ENCODE data around the gene TRAF2.

The TRAF2 gene

DNA sequence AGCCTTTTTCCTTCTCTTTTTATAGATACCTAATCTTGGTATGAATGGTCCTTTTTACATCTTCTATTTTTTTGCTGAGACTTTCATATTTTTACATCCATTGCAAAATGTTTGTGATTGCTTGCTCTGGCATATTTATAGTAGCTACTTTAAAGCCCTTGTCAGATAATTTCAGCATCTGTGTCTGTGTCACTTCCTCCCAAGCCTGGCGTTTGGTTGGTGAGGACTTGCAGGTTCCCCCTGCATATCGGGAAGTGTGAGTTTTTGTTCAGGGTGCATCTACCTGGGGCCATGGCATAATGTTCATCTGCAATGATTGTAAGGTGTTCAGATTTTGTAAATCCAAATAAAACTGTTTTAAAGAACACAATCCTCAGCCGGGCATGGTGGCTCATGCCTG lies 49.3 kb downstream of the TRAF2 start:
- CTCF ChIA-PET = no interaction called here
- TF ChIP-seq, protein P1, sequence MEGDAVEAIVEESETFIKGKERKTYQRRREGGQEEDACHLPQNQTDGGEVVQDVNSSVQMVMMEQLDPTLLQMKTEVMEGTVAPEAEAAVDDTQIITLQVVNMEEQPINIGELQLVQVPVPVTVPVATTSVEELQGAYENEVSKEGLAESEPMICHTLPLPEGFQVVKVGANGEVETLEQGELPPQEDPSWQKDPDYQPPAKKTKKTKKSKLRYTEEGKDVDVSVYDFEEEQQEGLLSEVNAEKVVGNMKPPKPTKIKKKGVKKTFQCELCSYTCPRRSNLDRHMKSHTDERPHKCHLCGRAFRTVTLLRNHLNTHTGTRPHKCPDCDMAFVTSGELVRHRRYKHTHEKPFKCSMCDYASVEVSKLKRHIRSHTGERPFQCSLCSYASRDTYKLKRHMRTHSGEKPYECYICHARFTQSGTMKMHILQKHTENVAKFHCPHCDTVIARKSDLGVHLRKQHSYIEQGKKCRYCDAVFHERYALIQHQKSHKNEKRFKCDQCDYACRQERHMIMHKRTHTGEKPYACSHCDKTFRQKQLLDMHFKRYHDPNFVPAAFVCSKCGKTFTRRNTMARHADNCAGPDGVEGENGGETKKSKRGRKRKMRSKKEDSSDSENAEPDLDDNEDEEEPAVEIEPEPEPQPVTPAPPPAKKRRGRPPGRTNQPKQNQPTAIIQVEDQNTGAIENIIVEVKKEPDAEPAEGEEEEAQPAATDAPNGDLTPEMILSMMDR (conservative IDR thresholded peaks at IDR 0.05; ENCODE audit: low read depth) = no peak
- DNase-seq (ENCODE audit: low spot score) = no peak
- POLR2A ChIA-PET (ENCODE audit: low non-redundant PET) = no interaction called here
- 0 out of 2 replicates have a peak overlapping the region, but pooled peaks have one; percentile 6 for H3K27ac ChIP-seq

DNA sequence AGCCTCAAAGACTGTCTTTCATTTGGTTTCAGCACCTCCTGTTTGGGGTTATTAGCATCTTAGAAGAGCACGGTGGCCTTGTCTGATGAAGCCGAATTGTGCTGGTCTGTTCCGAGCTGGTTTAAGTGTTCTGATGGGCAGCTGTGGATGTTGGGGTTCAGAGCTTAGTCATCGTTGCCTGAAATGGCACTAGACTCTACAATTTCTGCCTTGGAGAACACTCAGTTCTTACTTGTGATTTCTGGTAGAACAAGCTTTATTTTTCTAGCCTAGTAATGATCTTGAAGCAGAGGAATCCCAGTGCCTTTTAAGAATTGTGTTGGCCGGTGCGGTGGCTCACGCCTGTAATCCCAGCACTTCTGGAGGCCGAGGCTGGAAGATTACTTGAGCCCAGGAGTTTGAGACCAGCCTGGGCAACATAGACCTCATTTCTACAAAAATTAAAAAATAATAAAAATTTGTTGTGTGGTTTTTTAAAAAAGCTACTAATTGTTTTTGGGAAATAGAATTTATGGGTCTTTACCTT lies 50.4 kb downstream of the TRAF2 start:
- ChIA-PET POLR2A (ENCODE audit: low non-redundant PET) (no interaction called here), CTCF (interaction anchor here (1.2 to 1.3 kb wide), 3 partner anchors 93 to 148 kb away, joined by 3 read pairs; no protein-coding TSS in a partner anchor)
- peak overlapping the region; percentile 89 for H3K27ac ChIP-seq
- TF ChIP-seq, protein P1 (conservative IDR thresholded peaks at IDR 0.05; ENCODE audit: low read depth) = no peak
- DNase-seq (ENCODE audit: low spot score) = no peak

DNA sequence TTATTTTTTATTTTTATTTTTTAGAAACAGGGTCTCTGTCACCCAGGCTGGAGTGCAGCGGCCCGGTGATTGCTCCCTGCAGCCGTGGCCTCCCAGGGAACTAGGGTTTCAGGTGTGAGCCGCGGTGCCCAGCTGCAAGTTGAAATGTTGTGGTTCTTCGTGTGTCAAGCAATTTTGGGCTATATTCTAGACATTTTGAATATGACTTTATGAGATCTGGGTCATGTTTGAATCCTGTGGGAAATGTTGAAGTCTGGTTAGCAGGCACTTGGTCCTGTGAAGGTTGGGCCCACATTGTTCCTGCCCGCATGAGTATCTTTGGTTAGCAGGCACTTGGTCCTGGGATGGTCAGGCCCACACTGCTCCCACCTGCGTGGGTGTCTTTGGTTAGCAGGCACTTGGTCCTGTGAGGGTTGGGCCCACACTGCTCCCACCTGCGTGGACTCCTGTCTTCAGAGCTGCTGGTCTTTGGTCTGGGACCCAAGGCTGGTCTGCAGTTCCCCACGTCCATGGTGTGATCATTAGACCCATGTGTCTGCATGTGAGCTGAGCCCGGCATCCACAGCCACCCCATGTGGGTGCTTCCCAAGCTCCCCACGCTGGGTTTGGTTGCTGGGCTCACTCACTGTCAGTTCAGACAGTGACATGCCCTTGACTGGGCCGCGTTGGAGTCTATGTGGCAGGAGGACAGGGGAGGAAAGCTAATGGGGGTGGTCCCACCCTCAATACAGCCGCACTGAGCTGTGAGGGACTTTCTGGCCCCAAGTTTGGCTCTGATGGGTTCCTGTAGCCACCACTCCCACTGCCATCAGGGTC lies 51.1 kb downstream of the TRAF2 start:
- ChIA-PET POLR2A (ENCODE audit: low non-redundant PET) (interaction anchor here (0.5 kb wide), 1 partner anchor 51 kb away, joined by 3 read pairs; the partner anchor contains the start of gene TRAF2), CTCF (interaction anchor here (1.1 to 1.3 kb wide), 4 partner anchors 11 to 149 kb away, joined by 3 to 4 read pairs (median 3); no protein-coding TSS in a partner anchor)
- TF ChIP-seq, protein P1 (conservative IDR thresholded peaks at IDR 0.05; ENCODE audit: low read depth) = no peak

DNA sequence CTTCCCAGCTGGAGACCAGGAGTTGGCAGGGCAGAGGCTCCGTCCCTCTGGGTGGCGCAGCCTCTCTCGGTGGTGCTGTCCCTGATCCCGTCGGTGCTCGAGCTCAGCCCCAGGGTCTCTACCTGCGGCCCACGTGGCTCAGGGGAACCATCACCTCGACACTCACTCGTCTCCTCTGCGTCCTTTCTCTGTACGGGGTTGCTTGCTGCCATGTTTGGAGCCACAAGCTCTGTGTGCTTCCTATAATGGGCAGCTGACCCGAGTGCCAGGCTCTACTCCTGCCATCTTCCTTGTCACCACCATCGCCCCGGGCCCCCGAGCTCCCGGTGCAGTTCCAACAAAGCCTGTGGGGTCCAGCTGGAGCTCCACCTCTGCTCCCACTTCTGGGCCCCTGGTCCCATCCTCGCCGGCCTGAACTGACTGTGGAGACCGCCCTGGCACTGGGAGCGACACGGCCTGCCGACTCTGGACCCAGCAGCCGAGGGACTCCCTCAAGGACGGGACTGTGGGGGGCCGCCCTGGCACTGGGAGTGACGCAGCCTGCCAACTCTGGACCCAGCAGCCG lies 53.2 kb downstream of the TRAF2 start:
- peak overlapping the region; percentile 89 for H3K27ac ChIP-seq
- no peak for DNase-seq (ENCODE audit: low spot score)
- ChIA-PET POLR2A (ENCODE audit: low non-redundant PET) (no interaction called here), CTCF (interaction anchor here (0.7 to 1.2 kb wide), 3 partner anchors 8 to 251 kb away, joined by 3 to 4 read pairs (median 3); partner anchors contain the start of gene AJM1)
- TF ChIP-seq, protein P1 (conservative IDR thresholded peaks at IDR 0.05; ENCODE audit: low read depth) = no peak

More for the DNA sequence above, 51.1 kb downstream of the TRAF2 start:
- no peak for DNase-seq (ENCODE audit: low spot score)
- H3K27ac ChIP-seq = peak overlapping the region; percentile 89

DNA sequence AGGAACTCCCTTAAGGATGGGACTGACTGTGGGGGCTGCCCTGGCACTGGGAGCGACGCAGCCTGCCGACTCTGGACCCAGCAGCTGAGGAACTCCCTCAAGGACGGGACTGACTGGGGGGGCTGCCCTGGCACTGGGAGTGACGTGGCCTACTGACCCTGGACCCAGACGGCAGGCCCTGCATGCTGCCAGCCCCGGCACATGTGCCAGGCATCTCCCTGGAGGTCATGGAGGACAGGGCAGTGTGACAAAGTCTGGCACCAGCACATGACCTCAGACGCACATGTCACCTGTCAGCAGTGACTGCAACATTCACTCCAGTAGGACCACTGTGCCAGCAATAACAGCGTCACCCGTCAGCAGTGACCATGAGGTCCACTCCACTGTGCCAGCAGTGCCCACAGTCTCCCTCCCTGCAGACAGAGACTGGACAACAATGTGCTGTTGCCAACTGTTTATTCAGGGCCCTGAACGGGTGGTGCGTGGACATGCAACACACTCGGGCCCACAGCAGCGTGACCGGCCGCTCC lies 53.7 kb downstream of the TRAF2 start:
- TF ChIP-seq, protein P1 (conservative IDR thresholded peaks at IDR 0.05; ENCODE audit: low read depth) = no peak
- no peak for DNase-seq (ENCODE audit: low spot score)
- POLR2A ChIA-PET (ENCODE audit: low non-redundant PET) = no interaction called here
- peak overlapping the region; percentile 89 for H3K27ac ChIP-seq
- CTCF ChIA-PET = interaction anchor here (1.2 kb wide), 1 partner anchor 8 kb away, joined by 3 read pairs; no protein-coding TSS in a partner anchor

DNA sequence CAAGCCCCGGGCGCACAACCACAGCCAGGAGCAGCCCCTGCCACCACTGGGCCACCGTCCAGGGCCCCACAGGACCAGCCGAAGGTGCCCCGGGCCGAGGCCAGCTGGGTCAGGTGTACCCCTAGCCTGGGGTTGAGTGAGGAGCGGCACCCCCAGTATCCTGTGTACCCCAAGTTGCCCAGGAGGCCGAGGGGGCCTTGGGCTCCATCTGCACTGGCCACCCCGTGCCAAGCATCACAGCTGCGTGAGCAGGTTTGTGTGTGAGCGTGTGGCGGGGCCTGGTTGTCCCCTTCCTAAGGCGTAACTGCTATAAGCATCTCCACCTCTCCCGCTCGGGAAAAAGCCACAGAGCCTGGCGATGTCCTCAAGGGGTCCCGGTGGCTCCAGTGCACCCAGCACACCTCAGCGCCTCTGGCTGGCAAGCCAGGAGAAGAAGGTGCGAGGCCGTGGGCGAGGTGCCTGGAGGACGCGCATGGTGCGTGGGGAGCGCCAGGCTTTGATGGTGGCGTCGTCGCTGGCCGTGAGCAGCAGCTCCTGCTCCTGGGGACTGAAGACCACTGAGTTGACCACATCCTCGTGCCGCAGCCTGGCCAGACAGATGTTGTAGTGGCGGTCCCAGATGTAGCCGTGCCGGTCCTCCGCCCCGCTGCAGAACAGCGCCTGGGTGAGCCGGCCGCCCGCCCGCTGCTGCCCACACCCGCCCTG lies 54.4 kb downstream of the TRAF2 start:
- TF ChIP-seq, protein P1 (conservative IDR thresholded peaks at IDR 0.05; ENCODE audit: low read depth) = no peak
- peak overlapping the region; percentile 89 for H3K27ac ChIP-seq
- ChIA-PET CTCF (no interaction called here), POLR2A (ENCODE audit: low non-redundant PET) (no interaction called here)
- DNase-seq (ENCODE audit: low spot score) = no peak
